Kidney (tissue), 14 donors: ENCODE measurements around the gene DIAPH1. TPM values are rescaled to one million over a fixed set of nuclear protein-coding genes. Genes with fewer than 3 reads are reported as not detected.
A peak's percentile ranks its signal among the peaks of the same experiment; 100 is the strongest.

Experiments
- DNase-seq, 5 donors: peaks; one replicate each; pipeline ENCODE4 v3.0.0-alpha.2; 2013 to 2020
- FAIRE-seq: peaks from 2 replicates; lab custom pipeline; 2012; peaks lifted over from hg19 to GRCh38; lab: Jason Lieb, UNC
- H3K27ac ChIP-seq, 2 donors: one replicate each; pipeline ENCODE4 v1.7.0; 2013; ENCODE audit warnings: low read depth in 2 of 2, low read length in 2 of 2, inconsistent platforms in 1 of 2
- H3K27me3 ChIP-seq: one replicate; pipeline ENCODE4 v1.7.1; 2013; ENCODE audit warnings: low read length, inconsistent platforms; ENCODE audit not compliant: control insufficient read depth, insufficient read depth
- H3K36me3 ChIP-seq, 3 donors: one replicate each; pipeline versions ENCODE4 v1.7.0 to v1.7.1; 2013; ENCODE audit warnings: low read length in 3 of 3, control low read depth in 1 of 3, inconsistent platforms in 1 of 3; ENCODE audit not compliant: insufficient read depth in 3 of 3, control insufficient read depth in 2 of 3
- H3K4me1 ChIP-seq, 3 donors: one replicate each; pipeline versions ENCODE4 v1.7.0 to v1.7.1; 2013; ENCODE audit warnings: low read length in 3 of 3, inconsistent platforms in 1 of 3, low read depth in 1 of 3; ENCODE audit not compliant: control insufficient read depth in 2 of 3, insufficient read depth in 2 of 3
- H3K4me3 ChIP-seq, 3 donors: one replicate each; pipeline versions ENCODE4 v1.7.0 to v1.8.1; 2013; ENCODE audit warnings: low read length in 3 of 3, control low read depth in 1 of 3, inconsistent platforms in 1 of 3
- H3K9ac ChIP-seq, 3 donors: one replicate each; pipeline versions ENCODE4 v1.7.0 to v1.7.1; 2013; ENCODE audit warnings: low read length in 3 of 3, control low read depth in 1 of 3, inconsistent platforms in 1 of 3
- H3K9me3 ChIP-seq, 3 donors: one replicate each; pipeline versions ENCODE4 v1.7.0 to v1.7.1; 2013; ENCODE audit warnings: low read length in 3 of 3, control low read depth in 1 of 3, inconsistent platforms in 1 of 3; ENCODE audit not compliant: control insufficient read depth in 2 of 3, insufficient read depth in 1 of 3
- intact Hi-C: fragments of 100-400 bp; cut with DNase I; formaldehyde crosslinking; loops from one replicate; pipeline ENCODE4 v1.11.1; 2022
- polyA plus RNA-seq: library from polyadenylated mRNA; stranded (reverse); fragments of 350-450 nt; fragmentation: Illumina TruSeq; extraction: RNeasy Lipid Tissue Mini Kit (QIAGEN cat#74804); gene quantifications from one replicate; pipeline ENCODE4 v1.2.3, GENCODE V29; 2014; ENCODE audit warnings: low read depth, low replicate concordance; ENCODE audit not compliant: insufficient read depth
- total RNA-seq: library from RNA; stranded (reverse); fragmentation: NEBNext Ultra II Directional; extraction: Animal tissue kit (Norgen Biotek cat#: 25700); gene quantifications from one replicate; pipeline ENCODE4 v1.2.1, GENCODE V29; 2021
- TF ChIP-seq, protein P1 (sequence below): IDR thresholded peaks from 3 replicates; pipeline ENCODE4 v1.5.1; 2012; ENCODE audit warnings: mild to moderate bottlenecking, moderate library complexity, borderline replicate concordance; ENCODE audit not compliant: insufficient read depth; ENCODE audit errors: extremely low read depth
- donor health status: control.
- donor health status: control.
- donor health status: control.
- donor health status: control.
- donor health status: control.
- donor health status: DM: yes; HTN: yes; CAD: no.
- donor health status: Normal renal cell carcinoma (clear cell type).

The DIAPH1 gene
- total and polyA plus RNA-seq, 2 donors from 2014 or later = 60.6 to 156 TPM

DNA sequence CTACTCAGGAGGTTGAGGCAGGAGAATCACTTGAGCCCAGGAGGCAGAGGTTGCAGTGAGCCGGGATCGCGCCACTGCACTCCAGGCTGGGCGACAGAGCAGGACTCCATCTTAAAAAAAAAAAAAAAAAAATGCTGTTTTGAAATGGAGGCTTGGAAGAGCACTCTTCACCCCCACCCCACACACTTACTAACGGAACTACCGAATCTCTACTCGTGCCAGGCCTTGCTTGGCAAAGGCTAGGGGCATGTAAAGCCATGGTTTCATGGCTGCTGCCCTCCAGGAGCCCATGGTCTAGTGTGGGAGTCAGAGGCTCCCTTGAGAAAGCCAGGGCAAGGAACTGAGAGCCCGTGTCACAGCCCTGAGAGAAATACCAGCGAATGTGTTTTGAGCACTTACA, 108.6 kb downstream of the DIAPH1 start:
- DNase-seq = peak in 1 of 5 donors; percentile 19
- H3K4me1 ChIP-seq = peaks cover 10 to 16% (median 14%) of the 10 kb centered on the region in 3 donors

DNA sequence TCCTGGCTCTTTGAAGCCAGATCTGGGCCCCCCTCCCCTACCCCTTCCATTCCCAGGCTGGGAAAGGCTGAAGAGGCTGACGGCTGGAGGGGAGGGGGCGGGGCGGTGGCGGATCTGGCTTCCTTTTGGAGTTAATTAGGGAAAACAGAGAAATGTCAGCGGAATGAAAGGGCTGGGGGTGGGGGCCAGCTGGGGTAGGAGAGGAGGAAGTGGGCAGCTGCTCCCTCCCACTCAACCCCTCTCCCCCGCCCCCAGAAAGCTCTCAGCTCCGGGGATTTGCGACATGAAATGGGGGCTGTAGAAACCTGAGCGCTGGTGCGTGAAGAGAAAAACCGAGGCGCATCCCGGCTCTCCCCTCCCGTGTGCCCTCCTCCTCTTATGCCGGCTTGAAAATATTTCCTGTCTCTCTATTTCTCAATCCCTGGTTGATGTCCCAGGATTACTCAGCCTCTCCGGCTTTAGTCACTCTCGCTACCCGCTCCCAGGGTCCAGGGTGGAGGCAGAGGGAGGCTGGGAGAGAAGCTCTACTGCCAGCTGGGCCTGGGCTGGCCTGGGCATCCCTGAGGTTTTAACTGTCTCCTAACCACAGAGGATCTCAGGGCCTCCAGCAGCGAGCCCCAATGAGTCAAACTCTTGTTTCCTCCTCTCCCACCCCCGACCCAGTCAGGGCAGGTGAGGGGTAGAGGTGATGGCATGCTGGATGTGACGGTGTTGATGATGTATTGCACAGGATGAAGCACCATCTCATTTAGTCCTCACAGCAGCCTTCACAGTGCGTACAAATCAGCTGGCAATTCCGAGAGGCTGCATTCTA, 109.8 kb downstream of the DIAPH1 start:
- intact Hi-C loops = no loop called here
- DNase-seq = peak; percentile 88 to 96 (median 95)
- Histone ChIP-seq H3K27ac (peak overlapping the region; percentile 49 to 73), H3K9ac (no peak overlapping the region), H3K27me3 (no peaks in the 10 kb centered on the region), H3K9me3 (no peaks in the 10 kb centered on the region), H3K4me3 (peak overlapping the region in 1 of 3 donors; percentile 7), H3K4me1 (peaks cover 4 to 13% (median 10%) of the 10 kb centered on the region in 3 donors), H3K36me3 (peaks cover 0 to 5% (median 0%) of the 10 kb centered on the region in 3 donors)
- TF ChIP-seq, protein P1, sequence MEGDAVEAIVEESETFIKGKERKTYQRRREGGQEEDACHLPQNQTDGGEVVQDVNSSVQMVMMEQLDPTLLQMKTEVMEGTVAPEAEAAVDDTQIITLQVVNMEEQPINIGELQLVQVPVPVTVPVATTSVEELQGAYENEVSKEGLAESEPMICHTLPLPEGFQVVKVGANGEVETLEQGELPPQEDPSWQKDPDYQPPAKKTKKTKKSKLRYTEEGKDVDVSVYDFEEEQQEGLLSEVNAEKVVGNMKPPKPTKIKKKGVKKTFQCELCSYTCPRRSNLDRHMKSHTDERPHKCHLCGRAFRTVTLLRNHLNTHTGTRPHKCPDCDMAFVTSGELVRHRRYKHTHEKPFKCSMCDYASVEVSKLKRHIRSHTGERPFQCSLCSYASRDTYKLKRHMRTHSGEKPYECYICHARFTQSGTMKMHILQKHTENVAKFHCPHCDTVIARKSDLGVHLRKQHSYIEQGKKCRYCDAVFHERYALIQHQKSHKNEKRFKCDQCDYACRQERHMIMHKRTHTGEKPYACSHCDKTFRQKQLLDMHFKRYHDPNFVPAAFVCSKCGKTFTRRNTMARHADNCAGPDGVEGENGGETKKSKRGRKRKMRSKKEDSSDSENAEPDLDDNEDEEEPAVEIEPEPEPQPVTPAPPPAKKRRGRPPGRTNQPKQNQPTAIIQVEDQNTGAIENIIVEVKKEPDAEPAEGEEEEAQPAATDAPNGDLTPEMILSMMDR = no peak
- FAIRE-seq = no peak

More for the DNA sequence above, 108.6 kb downstream of the DIAPH1 start:
- peaks cover 0 to 5% (median 0%) of the 10 kb centered on the region in 3 donors for H3K36me3 ChIP-seq
- TF ChIP-seq, protein P1 = no peak
- no peak overlapping the region for H3K4me3 ChIP-seq
- no peak overlapping the region for H3K27ac ChIP-seq
- no peaks in the 10 kb centered on the region for H3K9me3 ChIP-seq
- no peak for FAIRE-seq
- H3K9ac ChIP-seq = no peak overlapping the region
- intact Hi-C loops = no loop called here
- H3K27me3 ChIP-seq = no peaks in the 10 kb centered on the region

DNA sequence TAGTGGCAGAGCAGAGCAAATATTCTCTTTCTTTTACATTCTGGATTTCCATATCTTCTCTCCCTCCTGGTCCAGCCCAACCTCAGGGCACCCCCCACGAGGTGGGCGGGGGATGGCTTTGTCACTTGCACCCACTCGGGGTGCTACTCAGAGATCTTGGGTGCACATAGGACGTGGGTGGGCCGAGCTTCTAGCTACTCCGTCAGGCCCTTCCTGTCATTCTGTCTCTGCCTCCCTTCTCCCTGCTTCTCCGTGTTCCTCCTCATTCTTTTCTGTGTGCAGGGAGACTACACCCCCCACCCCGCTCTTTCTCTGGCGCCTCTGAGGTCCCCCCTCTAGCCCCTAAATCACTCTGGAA, 110.4 kb downstream of the DIAPH1 start:
- FAIRE-seq (no peak), DNase-seq (no peak)
- TF ChIP-seq, protein P1 = no peak
- no peak overlapping the region for H3K9ac ChIP-seq
- H3K9me3 ChIP-seq = no peaks in the 10 kb centered on the region
- H3K36me3 ChIP-seq = peaks cover 0 to 5% (median 0%) of the 10 kb centered on the region in 3 donors
- H3K27ac ChIP-seq = peak overlapping the region; percentile 23 to 49
- no peaks in the 10 kb centered on the region for H3K27me3 ChIP-seq
- no peak overlapping the region for H3K4me3 ChIP-seq
- intact Hi-C loops = no loop called here
- peaks cover 4 to 8% (median 6%) of the 10 kb centered on the region in 3 donors for H3K4me1 ChIP-seq
